Measurements from ENCODE around the gene TBL1XR1. TPM values are rescaled to one million over a fixed set of nuclear protein-coding genes. Genes with fewer than 3 reads are reported as not detected.

Gene TBL1XR1
- polyA plus RNA-seq, 3 donors from 2014 or later, result 12.1 to 19.4 (median 13.0) TPM

- Mint-ChIP-seq H3K36me3 (no peaks in the 10 kb centered on the region), H3K27me3 (ENCODE audit: low read depth in 3 of 3) (peaks cover 0 to 2% (median 0%) of the 10 kb centered on the region in 3 donors), H3K4me1 (peaks cover 5 to 7% of the 10 kb centered on the region in 2 donors), H3K4me3 (no peak overlapping the region), H3K27ac (no peak overlapping the region), H3K9me3 (no peaks in the 10 kb centered on the region)
- no peak for DNase-seq
These were observed 226.5 kb downstream of the TBL1XR1 start for GRCh38 chr3:176970770-176971169.

- no peak for DNase-seq
- Mint-ChIP-seq H3K9me3 (no peaks in the 10 kb centered on the region), H3K27ac (no peak overlapping the region), H3K36me3 (no peaks in the 10 kb centered on the region), H3K4me1 (peaks cover 7 to 16% of the 10 kb centered on the region in 2 donors), H3K27me3 (ENCODE audit: low read depth in 3 of 3) (peaks cover 0 to 2% (median 0%) of the 10 kb centered on the region in 3 donors), H3K4me3 (no peak overlapping the region)
These were observed 227.8 kb downstream of the TBL1XR1 start for GRCh38 chr3:176969506-176969905.
